Measurements from ENCODE around the gene FASTKD1.

DNA sequence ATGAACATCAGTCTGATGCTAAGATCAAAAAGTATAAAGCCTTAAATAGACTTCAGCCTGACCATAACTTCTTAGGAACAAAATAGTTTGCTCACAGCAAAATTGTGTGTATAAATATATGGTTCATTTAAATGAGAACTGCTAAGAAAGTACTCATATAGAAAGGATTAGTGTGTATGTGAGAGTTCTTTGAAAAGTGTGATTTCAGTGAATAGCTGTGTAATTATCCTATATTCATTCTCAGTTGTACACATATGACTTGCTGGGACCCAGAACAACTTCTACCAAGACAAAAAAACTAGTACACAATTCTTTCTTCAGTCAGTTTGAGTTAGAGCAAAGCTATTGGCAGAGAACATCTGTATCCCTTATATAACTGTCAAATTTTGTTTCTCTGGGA lies 87.2 kb downstream of the FASTKD1 start:
- TF ChIP-seq, protein P1, sequence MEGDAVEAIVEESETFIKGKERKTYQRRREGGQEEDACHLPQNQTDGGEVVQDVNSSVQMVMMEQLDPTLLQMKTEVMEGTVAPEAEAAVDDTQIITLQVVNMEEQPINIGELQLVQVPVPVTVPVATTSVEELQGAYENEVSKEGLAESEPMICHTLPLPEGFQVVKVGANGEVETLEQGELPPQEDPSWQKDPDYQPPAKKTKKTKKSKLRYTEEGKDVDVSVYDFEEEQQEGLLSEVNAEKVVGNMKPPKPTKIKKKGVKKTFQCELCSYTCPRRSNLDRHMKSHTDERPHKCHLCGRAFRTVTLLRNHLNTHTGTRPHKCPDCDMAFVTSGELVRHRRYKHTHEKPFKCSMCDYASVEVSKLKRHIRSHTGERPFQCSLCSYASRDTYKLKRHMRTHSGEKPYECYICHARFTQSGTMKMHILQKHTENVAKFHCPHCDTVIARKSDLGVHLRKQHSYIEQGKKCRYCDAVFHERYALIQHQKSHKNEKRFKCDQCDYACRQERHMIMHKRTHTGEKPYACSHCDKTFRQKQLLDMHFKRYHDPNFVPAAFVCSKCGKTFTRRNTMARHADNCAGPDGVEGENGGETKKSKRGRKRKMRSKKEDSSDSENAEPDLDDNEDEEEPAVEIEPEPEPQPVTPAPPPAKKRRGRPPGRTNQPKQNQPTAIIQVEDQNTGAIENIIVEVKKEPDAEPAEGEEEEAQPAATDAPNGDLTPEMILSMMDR (IDR thresholded peaks at IDR 0.05; ENCODE audit: extremely low read depth in 1 of 2, insufficient read depth in 1 of 2, low read depth in 1 of 2, low read length in 2 of 2) = no peak
- no peak for TF ChIP-seq POLR2AphosphoS5 (IDR thresholded peaks at IDR 0.05; ENCODE audit: insufficient read depth, low read depth, low read length)
- TF ChIP-seq POLR2A (IDR thresholded peaks at IDR 0.05; ENCODE audit: low read depth, low read length) = no peak
- no peak for TF ChIP-seq MAX (IDR thresholded peaks at IDR 0.05; ENCODE audit: insufficient read depth, insufficient read length)
- TF ChIP-seq FOS (IDR thresholded peaks at IDR 0.05; ENCODE audit: borderline replicate concordance, insufficient read depth, low read length) = no peak
- TF ChIP-seq EZH2 (IDR thresholded peaks at IDR 0.05; ENCODE audit: borderline replicate concordance, low read depth, low read length, severe bottlenecking) = no peak
